Heart left ventricle (tissue), 16 donors: Measurements from ENCODE around the gene PRSS50. TPM values are rescaled to one million over a fixed set of nuclear protein-coding genes. Genes with fewer than 3 reads are reported as not detected.

ENCODE experiments used
- ATAC-seq, 4 donors: fragments of 200-7000 bp; cut with Tn5 transposase; one replicate each; pipeline ENCODE4 v1.9.1; 2020 to 2022; ENCODE audit warnings: moderate library complexity in 4 of 4, mild to moderate bottlenecking in 3 of 4, moderate number of reproducible peaks in 1 of 4
- DNase-seq, 5 donors: peaks; one replicate each; pipeline ENCODE4 v3.0.0-alpha.2; 2020
- H3K27ac ChIP-seq, 12 donors: fragments of 200-600 bp; sonication (generic) in 4 of 12; one replicate each; pipeline versions ENCODE4 v1.5.0 to v1.8.0; 2016 to 2022; ENCODE audit warnings: mild to moderate bottlenecking in 2 of 12
- H3K27me3 ChIP-seq, 9 donors: fragments of 200-600 bp; sonication (generic) in 2 of 9; one replicate each; pipeline versions ENCODE4 v1.5.1 to v1.8.0; 2016 to 2022; ENCODE audit warnings: mild to moderate bottlenecking in 3 of 9
- H3K36me3 ChIP-seq, 9 donors: fragments of 200-600 bp; sonication (generic) in 2 of 9; one replicate each; pipeline versions ENCODE4 v1.5.0 to v1.8.0; 2018 to 2022; ENCODE audit warnings: mild to moderate bottlenecking in 2 of 9
- H3K4me1 ChIP-seq, 12 donors: fragments of 200-600 bp; sonication (generic) in 4 of 12; one replicate each; pipeline versions ENCODE4 v1.5.0 to v1.8.0; 2016 to 2022; ENCODE audit warnings: mild to moderate bottlenecking in 3 of 12
- H3K4me3 ChIP-seq, 12 donors: fragments of 200-600 bp; sonication (generic) in 4 of 12; one replicate each; pipeline versions ENCODE4 v1.5.0 to v1.8.0; 2017 to 2022; ENCODE audit warnings: mild to moderate bottlenecking in 9 of 12, moderate library complexity in 4 of 12
- H3K9me3 ChIP-seq, 12 donors: fragments of 200-600 bp; sonication (generic) in 4 of 12; one replicate each; pipeline versions ENCODE4 v1.5.0 to v1.8.0; 2016 to 2022; ENCODE audit warnings: mild to moderate bottlenecking in 1 of 12
- POLR2A ChIP-seq, 2 donors: fragments of 450-650 bp; IDR thresholded peaks; one replicate each; pipeline ENCODE4 v1.6.1; 2017; ENCODE audit warnings: antibody characterized with exemption in 2 of 2, mild to moderate bottlenecking in 2 of 2, moderate library complexity in 2 of 2
- WGBS, 4 donors: extraction: QIAGEN DNeasy Blood & Tissue Kit in 2 of 4; methylation state at CpG; one replicate each; pipeline versions ENCODE4 v1.1.5 to v1.1.7; 2013 to 2018; 5-methylcytosine and 5-hydroxymethylcytosine counted together
- intact Hi-C, 10 donors: fragments of 100-400 bp; cut with DNase I; formaldehyde crosslinking; loops; one replicate each; pipeline versions ENCODE4 v1.11.1 to v1.14.2; 2022
- polyA plus RNA-seq, 2 donors: library from polyadenylated mRNA; stranded (reverse); fragments of 200-250 nt; gene quantifications; one replicate each; pipeline ENCODE4 v1.2.3, GENCODE V29; 2013
- total RNA-seq, 9 donors: library from RNA; depleted of rRNA in 2 of 9; stranded (reverse); fragments of >200 nt in 2 of 9; fragmentation: NEBNext Ultra II Directional in 3 of 9; extraction: Animal tissue kit (Norgen Biotek cat#: 25700) in 3 of 9; gene quantifications; one replicate each; pipeline versions ENCODE4 v1.1.0 to v1.2.4, GENCODE V29; 2016 to 2023
- TF ChIP-seq, protein P1 (sequence below), 12 donors: fragments of 200-600 bp; sonication (generic) in 4 of 12; IDR thresholded peaks; one replicate each; pipeline versions ENCODE4 v1.5.0 to v1.8.0; 2018 to 2022; ENCODE audit warnings: antibody characterized with exemption in 12 of 12, mild to moderate bottlenecking in 5 of 12
- donor health status: ischemic (EF 13 %, LVEDD 7.1; RV severe dilation, severe dysfunction).
- donor health status: healthy with polysubstance abuse.
- donor health status: DM: no; HTN: yes; CAD: no.
- donor health status: DM: no; HTN: no; CAD: no.
- donor health status: ischemic (EF 25% LVEDD 6.9; RV normal size, moderate dysfunction).
- donor health status: ischemic (EF 25% LVEDD 5.7; RV mildly dilated, moderate dysfunction).
- donor health status: healthy.
- donor health status: DM: yes; HTN: yes; CAD: no.
- donor health status: ischemic (EF 35%, LVEDD 5.7; RV mildly dilated, moderate dysfunction).
- donor health status: nonischemic (EF 11% LVEDD 7.7; RV severe dilation, severe dysfunction).
- donor health status: DM: yes; HTN: yes; CAD: no.
- donor health status: PGD.
- donor health status: ischemic (EF 29% LVEDD 5.4; RV normal size, mild dysfunction).
- donor health status: nonischemic (EF 23%, LVEDD 6.1; RV moderate dilation, normal function).

The PRSS50 gene
- total and polyA plus RNA-seq, 11 donors: 0.06 to 0.65 (median 0.35) TPM; not detected in 2

DNA sequence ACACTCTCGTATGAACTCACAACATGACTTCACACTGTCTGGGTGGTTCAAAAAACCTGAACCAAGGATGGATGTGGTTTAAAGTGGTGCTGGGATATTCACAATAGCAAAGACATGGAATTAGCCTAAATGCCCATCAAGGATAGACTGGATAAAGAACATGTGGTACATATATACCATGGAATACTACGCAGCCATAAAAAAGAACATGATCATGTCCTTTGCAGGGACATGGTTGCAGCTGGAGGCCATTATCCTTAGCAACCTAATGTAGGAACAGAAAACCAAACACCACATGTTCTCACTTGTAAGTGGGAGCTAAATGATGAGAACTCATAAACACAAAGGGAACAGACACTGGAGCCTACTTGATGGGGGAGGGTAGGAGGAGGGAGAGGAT is 3.3 kb upstream of the PRSS50 start:
- H3K4me1 ChIP-seq: peaks cover 0 to 7% (median 0%) of the 10 kb centered on the region in 12 donors
- DNase-seq (no peak), ATAC-seq (no peak)
- TF ChIP-seq POLR2A (IDR thresholded peaks at IDR 0.05): no peak
- TF ChIP-seq, protein P1, sequence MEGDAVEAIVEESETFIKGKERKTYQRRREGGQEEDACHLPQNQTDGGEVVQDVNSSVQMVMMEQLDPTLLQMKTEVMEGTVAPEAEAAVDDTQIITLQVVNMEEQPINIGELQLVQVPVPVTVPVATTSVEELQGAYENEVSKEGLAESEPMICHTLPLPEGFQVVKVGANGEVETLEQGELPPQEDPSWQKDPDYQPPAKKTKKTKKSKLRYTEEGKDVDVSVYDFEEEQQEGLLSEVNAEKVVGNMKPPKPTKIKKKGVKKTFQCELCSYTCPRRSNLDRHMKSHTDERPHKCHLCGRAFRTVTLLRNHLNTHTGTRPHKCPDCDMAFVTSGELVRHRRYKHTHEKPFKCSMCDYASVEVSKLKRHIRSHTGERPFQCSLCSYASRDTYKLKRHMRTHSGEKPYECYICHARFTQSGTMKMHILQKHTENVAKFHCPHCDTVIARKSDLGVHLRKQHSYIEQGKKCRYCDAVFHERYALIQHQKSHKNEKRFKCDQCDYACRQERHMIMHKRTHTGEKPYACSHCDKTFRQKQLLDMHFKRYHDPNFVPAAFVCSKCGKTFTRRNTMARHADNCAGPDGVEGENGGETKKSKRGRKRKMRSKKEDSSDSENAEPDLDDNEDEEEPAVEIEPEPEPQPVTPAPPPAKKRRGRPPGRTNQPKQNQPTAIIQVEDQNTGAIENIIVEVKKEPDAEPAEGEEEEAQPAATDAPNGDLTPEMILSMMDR (IDR thresholded peaks at IDR 0.05): no peak
- intact Hi-C loops: loop anchor here in 1 of 10 donors (5.0 kb wide), 1 partner anchor 106 kb away; no protein-coding TSS in a partner anchor
- 66 to 98% (median 78%) methylated on average over 2 of the region's 2 CpGs for WGBS, 4 donors
- no peak overlapping the region for H3K27ac ChIP-seq
- H3K4me3 ChIP-seq: no peak overlapping the region
- peaks cover 0 to 16% (median 5%) of the 10 kb centered on the region in 9 donors for H3K27me3 ChIP-seq
- peaks cover 0 to 3% (median 0%) of the 10 kb centered on the region in 12 donors for H3K9me3 ChIP-seq
- H3K36me3 ChIP-seq: no peaks in the 10 kb centered on the region

DNA sequence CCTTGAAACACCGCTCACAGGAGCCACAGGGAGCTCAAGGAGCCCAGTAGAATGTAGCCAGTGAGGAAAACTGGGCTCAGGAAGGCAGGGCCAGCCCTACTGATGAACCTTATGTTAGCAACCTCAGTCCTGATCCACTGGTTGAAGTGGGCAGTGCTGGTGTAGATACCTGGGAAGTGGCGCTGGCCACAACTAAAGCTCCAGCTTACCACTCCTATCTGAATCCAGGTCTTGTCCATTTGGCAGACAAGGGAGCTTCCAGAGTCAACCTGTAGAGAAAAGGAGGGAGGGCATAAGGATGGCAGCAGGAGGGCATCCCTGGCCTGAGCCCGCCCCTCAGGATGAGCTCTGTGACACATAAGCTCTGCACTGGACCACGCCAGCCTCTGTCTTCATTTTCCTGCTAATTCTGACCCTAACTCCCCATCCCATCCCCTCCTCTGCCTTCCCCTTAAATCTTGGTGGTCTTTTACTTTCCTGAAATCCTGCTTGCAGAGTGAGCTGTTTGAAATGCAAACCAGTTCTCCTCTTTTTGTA is 2.1 kb upstream of the PRSS50 start:
- Histone ChIP-seq H3K9me3 (peaks cover 0 to 3% (median 0%) of the 10 kb centered on the region in 12 donors), H3K4me3 (no peak overlapping the region), H3K27me3 (peaks cover 0 to 16% (median 5%) of the 10 kb centered on the region in 9 donors), H3K27ac (no peak overlapping the region), H3K4me1 (peaks cover 0 to 7% (median 0%) of the 10 kb centered on the region in 12 donors), H3K36me3 (no peaks in the 10 kb centered on the region)
- no peak for DNase-seq
- 81 to 94% (median 83%) methylated on average over 4 of the region's 4 CpGs for WGBS, 4 donors
- TF ChIP-seq, protein P1 (IDR thresholded peaks at IDR 0.05): no peak
- no peak for TF ChIP-seq POLR2A (IDR thresholded peaks at IDR 0.05)
- intact Hi-C loops: loop anchor here in 2 of 10 donors (5.0 to 10.0 kb wide), 2 partner anchors 107 to 115 kb away; no protein-coding TSS in a partner anchor
- no peak for ATAC-seq

DNA sequence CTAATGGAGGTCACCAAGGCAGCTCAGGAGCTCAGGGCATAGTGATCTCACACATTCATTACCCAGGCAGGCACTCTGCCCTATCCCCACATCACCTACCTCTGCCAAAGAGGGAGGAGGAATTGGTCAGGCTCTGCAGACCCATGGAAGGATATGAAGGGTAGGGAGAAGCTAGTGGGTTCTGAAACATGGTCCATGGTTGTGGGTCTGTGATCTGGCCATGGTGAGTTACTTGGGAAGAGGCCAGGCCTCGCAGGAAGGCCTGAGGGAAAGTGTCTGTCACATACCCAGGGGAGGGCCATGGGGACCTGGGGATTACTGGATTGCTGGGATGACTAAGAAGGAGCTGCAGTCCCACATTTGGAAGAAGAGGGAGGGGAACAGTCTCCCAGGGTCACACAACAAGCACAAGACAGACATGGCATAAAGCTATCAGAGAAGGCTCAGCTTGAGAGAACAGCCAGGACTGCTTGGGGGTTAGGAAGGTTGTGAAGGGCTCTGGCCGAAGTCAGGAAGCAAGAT is 1.4 kb upstream of the PRSS50 start:
- Histone ChIP-seq H3K27me3 (peaks cover 0 to 16% (median 5%) of the 10 kb centered on the region in 9 donors), H3K27ac (no peak overlapping the region), H3K4me1 (peaks cover 0 to 7% (median 0%) of the 10 kb centered on the region in 12 donors), H3K36me3 (no peaks in the 10 kb centered on the region), H3K9me3 (peaks cover 0 to 3% (median 0%) of the 10 kb centered on the region in 12 donors), H3K4me3 (no peak overlapping the region)
- ATAC-seq (no peak), DNase-seq (no peak)
- no peak for TF ChIP-seq POLR2A (IDR thresholded peaks at IDR 0.05)
- TF ChIP-seq, protein P1 (IDR thresholded peaks at IDR 0.05): no peak
- intact Hi-C loops: loop anchor here in 1 of 10 donors (10.0 kb wide), 1 partner anchor 116 kb away; no protein-coding TSS in a partner anchor
- WGBS, 4 donors: 67 to 85% (median 84%) methylated on average over 2 of the region's 2 CpGs
